Right atrium auricular region (tissue), 2 donors: Measurements from ENCODE around the gene FGD6. TPM values are rescaled to one million over a fixed set of nuclear protein-coding genes. Genes with fewer than 3 reads are reported as not detected.

Source experiments
- DNase-seq: peaks from one replicate; pipeline ENCODE4 v3.0.0-alpha.2; 2019; ENCODE audit warnings: low spot score
- H3K27ac ChIP-seq, 2 donors: fragments of 200-600 bp; sonication (generic); 1 replicate in 1 of 2; 2 replicates in 1 of 2; pipeline ENCODE4 v1.5.1; 2016 to 2019
- H3K27me3 ChIP-seq, 2 donors: fragments of 200-600 bp; sonication (generic); one replicate each; pipeline versions ENCODE4 v1.5.1 to v1.6.0; 2017 to 2019
- H3K36me3 ChIP-seq: fragments of 200-600 bp; sonication (generic); one replicate; pipeline ENCODE4 v1.5.1; 2016
- H3K4me1 ChIP-seq, 2 donors: fragments of 200-600 bp; sonication (generic); one replicate each; pipeline versions ENCODE4 v1.5.1 to v1.6.0; 2017 to 2019
- H3K4me3 ChIP-seq, 2 donors: fragments of 200-600 bp; sonication (generic); 1 replicate in 1 of 2; 2 replicates in 1 of 2; pipeline ENCODE4 v1.5.1; 2017 to 2019; ENCODE audit warnings: mild to moderate bottlenecking in 1 of 2, moderate library complexity in 1 of 2
- H3K9me3 ChIP-seq, 2 donors: fragments of 200-600 bp; sonication (generic); one replicate each; pipeline ENCODE4 v1.5.1; 2019
- CTCF ChIP-seq, 2 donors: fragments of 200-600 bp; sonication (generic); IDR thresholded peaks; one replicate each; pipeline ENCODE4 v1.5.1; 2019; ENCODE audit warnings: antibody characterized with exemption in 2 of 2
- total RNA-seq, 2 donors: library from RNA; depleted of rRNA; stranded (reverse); fragments of >200 nt; gene quantifications; one replicate each; pipeline ENCODE4 v1.1.0, GENCODE V29; 2016

FGD6 gene
- total RNA-seq, 2 donors from 2014 or later, result 15.8 to 16.9 TPM

GRCh38 chr12:95173392-95174251 lies 43.6 kb downstream of the FGD6 start:
- no peak for TF ChIP-seq CTCF (IDR thresholded peaks at IDR 0.05)
- Histone ChIP-seq H3K27ac (peak overlapping the region; percentile 6 to 58), H3K36me3 (no peaks in the 10 kb centered on the region), H3K4me3 (no peak overlapping the region), H3K9me3 (no peaks in the 10 kb centered on the region), H3K4me1 (peaks cover 0 to 28% of the 10 kb centered on the region in 2 donors), H3K27me3 (no peaks in the 10 kb centered on the region)
- DNase-seq, result peak; percentile 81

DNA sequence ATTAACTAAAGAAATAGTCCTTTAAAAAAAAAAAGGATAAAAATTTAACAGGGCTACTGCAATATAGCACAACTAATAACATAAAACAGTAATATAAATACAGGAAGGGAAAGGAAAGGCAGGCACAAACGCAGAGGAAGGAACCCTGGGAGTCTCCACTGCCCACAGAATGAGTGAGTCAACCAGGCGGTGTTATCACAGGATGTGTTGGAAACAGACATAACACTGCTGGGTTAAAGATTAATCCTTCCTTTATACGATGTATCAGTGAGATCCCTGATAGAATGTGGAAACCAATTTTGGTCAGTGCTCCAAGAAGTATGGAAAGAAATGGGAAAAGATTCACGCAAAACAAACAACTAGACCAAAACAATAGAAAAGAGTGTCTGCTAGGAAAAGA lies 47.9 kb downstream of the FGD6 start:
- Histone ChIP-seq H3K27me3 (no peaks in the 10 kb centered on the region), H3K27ac (no peak overlapping the region), H3K9me3 (no peaks in the 10 kb centered on the region), H3K36me3 (no peaks in the 10 kb centered on the region), H3K4me3 (no peak overlapping the region), H3K4me1 (peaks cover 0 to 28% of the 10 kb centered on the region in 2 donors)
- DNase-seq, result no peak
- TF ChIP-seq CTCF (IDR thresholded peaks at IDR 0.05), result no peak

DNA sequence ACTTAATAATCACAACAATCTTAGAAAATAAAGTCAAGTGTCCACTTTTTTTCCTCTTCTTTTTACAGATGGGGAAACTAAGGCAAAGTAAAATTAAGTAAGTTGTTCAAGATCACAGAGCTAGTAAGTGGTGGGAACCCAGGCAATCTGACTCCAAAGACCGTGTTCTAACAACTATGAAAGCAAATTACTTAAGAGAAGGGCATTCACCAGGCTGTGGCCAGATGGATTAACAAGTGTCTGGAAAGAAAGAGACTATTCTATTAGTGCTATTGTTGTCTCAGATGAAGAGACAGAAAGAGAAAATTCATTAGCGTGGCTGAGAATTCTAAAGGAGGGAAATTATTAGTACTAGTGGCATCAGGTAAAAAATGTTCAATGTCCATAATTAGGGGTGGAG lies 48.5 kb downstream of the FGD6 start:
- no peak for TF ChIP-seq CTCF (IDR thresholded peaks at IDR 0.05)
- Histone ChIP-seq H3K4me3 (no peak overlapping the region), H3K9me3 (no peaks in the 10 kb centered on the region), H3K27ac (no peak overlapping the region), H3K4me1 (peaks cover 0 to 25% of the 10 kb centered on the region in 2 donors), H3K27me3 (no peaks in the 10 kb centered on the region), H3K36me3 (no peaks in the 10 kb centered on the region)
- no peak for DNase-seq

- no peak for TF ChIP-seq CTCF (IDR thresholded peaks at IDR 0.05)
- DNase-seq, result no peak
- Histone ChIP-seq H3K4me1 (peaks cover 0 to 18% of the 10 kb centered on the region in 2 donors), H3K27me3 (no peaks in the 10 kb centered on the region), H3K4me3 (peak overlapping the region in 1 of 2 donors; percentile 31), H3K36me3 (no peaks in the 10 kb centered on the region), H3K9me3 (no peaks in the 10 kb centered on the region), H3K27ac (no peak overlapping the region)
Observed at GRCh38 chr12:95164656-95165055, 52.6 kb downstream of the FGD6 start.

- H3K27me3 ChIP-seq, result no peaks in the 10 kb centered on the region
- H3K27ac ChIP-seq, result peak overlapping the region in 1 of 2 donors; percentile 47
- DNase-seq, result no peak
- H3K9me3 ChIP-seq, result no peaks in the 10 kb centered on the region
- no peaks in the 10 kb centered on the region for H3K36me3 ChIP-seq
- H3K4me3 ChIP-seq, result no peak overlapping the region
- TF ChIP-seq CTCF (IDR thresholded peaks at IDR 0.05), result no peak
- peaks cover 0 to 12% of the 10 kb centered on the region in 2 donors for H3K4me1 ChIP-seq
Observed at GRCh38 chr12:95158919-95159318, 58.3 kb downstream of the FGD6 start.
